GM23338 (cell line): ENCODE data around the gene OTUD5. TPM values are rescaled to one million over a fixed set of nuclear protein-coding genes. Genes with fewer than 3 reads are reported as not detected.

Experiments used
- ATAC-seq: fragments of 200-7000 bp; cut with Tn5 transposase; 3 replicates; pipeline ENCODE4 v1.9.1; 2020
- DNase-seq: peaks from one replicate; pipeline ENCODE4 v3.0.0-alpha.2; 2015; ENCODE audit warnings: low spot score
- H2AFZ ChIP-seq: fragments of 200-600 bp; sonication (generic); 2 replicates; pipeline ENCODE4 v1.8.0; 2016; ENCODE audit warnings: antibody characterized with exemption, mild to moderate bottlenecking, moderate library complexity
- H3F3A ChIP-seq: fragments of 200-600 bp; sonication (generic); replicated peaks from 2 replicates; pipeline ENCODE4 v1.8.0; 2017; ENCODE audit warnings: antibody characterized with exemption, mixed run types, low read depth
- H3K27ac ChIP-seq: fragments of 200-600 bp; sonication (generic); 2 replicates; pipeline ENCODE4 v1.6.1; 2016; ENCODE audit warnings: low read depth
- H3K27me3 ChIP-seq: fragments of 200-600 bp; sonication (generic); 2 replicates; pipeline ENCODE4 v1.8.0; 2016; ENCODE audit warnings: mild to moderate bottlenecking, mixed run types, moderate library complexity; ENCODE audit not compliant: insufficient read depth
- H3K36me3 ChIP-seq: fragments of 200-600 bp; sonication (generic); 2 replicates; pipeline ENCODE4 v1.8.0; 2016; ENCODE audit warnings: mild to moderate bottlenecking; ENCODE audit not compliant: insufficient read depth
- H3K4me1 ChIP-seq: fragments of 200-600 bp; sonication (generic); 2 replicates; pipeline ENCODE4 v1.8.0; 2016; ENCODE audit warnings: mild to moderate bottlenecking, moderate library complexity; ENCODE audit not compliant: insufficient read depth
- H3K4me2 ChIP-seq: fragments of 200-600 bp; sonication (generic); 2 replicates; pipeline ENCODE4 v1.7.1; 2017; ENCODE audit warnings: mixed run types
- H3K4me3 ChIP-seq: fragments of 200-600 bp; sonication (generic); 2 replicates; pipeline ENCODE4 v1.6.1; 2016; ENCODE audit warnings: mixed run types
- H3K79me2 ChIP-seq: fragments of 200-600 bp; sonication (generic); replicated peaks from 2 replicates; pipeline ENCODE4 v1.8.0; 2017; ENCODE audit warnings: mild to moderate bottlenecking; ENCODE audit not compliant: insufficient read depth
- H3K9me2 ChIP-seq: fragments of 200-600 bp; sonication (generic); 2 replicates; pipeline ENCODE4 v1.8.0; 2017; ENCODE audit not compliant: insufficient read depth
- H4K20me1 ChIP-seq: fragments of 200-600 bp; sonication (generic); replicated peaks from 2 replicates; pipeline ENCODE4 v1.8.0; 2017; ENCODE audit warnings: mild to moderate bottlenecking; ENCODE audit not compliant: insufficient read depth
- H3K27ac Mint-ChIP-seq: 2 replicates; pipeline ENCODE4 v1.8.0; 2020; ENCODE audit warnings: inconsistent platforms, mild to moderate bottlenecking, moderate library complexity, mixed read lengths
- H3K27me3 Mint-ChIP-seq: 3 replicates; pipeline ENCODE4 v1.8.0; 2022; ENCODE audit warnings: low read depth, mild to moderate bottlenecking, moderate library complexity, mixed read lengths, inconsistent platforms; ENCODE audit not compliant: insufficient read depth, poor library complexity
- H3K36me3 Mint-ChIP-seq: 3 replicates; pipeline ENCODE4 v1.8.0; 2021; ENCODE audit warnings: low read depth, mild to moderate bottlenecking, inconsistent platforms, moderate library complexity, mixed read lengths
- H3K4me1 Mint-ChIP-seq: 3 replicates; pipeline ENCODE4 v1.8.0; 2020; ENCODE audit warnings: mild to moderate bottlenecking, inconsistent platforms, mixed read lengths
- H3K4me3 Mint-ChIP-seq: 3 replicates; pipeline ENCODE4 v1.8.0; 2021; ENCODE audit warnings: moderate library complexity, mild to moderate bottlenecking, inconsistent platforms, mixed read lengths
- H3K9me3 Mint-ChIP-seq: 3 replicates; pipeline ENCODE4 v1.8.0; 2020; ENCODE audit warnings: moderate library complexity, mild to moderate bottlenecking, inconsistent platforms, mixed read lengths
- ETS1 ChIP-seq: IDR thresholded peaks from 2 replicates; pipeline ENCODE4 v1.6.1; 2016; ENCODE audit warnings: antibody characterized with exemption
- EZH2 ChIP-seq: fragments of 200-600 bp; sonication (generic); IDR thresholded peaks from one replicate; pipeline ENCODE4 v1.8.0; 2017; ENCODE audit warnings: antibody characterized with exemption, mild to moderate bottlenecking, low read depth; ENCODE audit not compliant: unreplicated experiment
- POLR2AphosphoS5 ChIP-seq: IDR thresholded peaks from 2 replicates; pipeline ENCODE4 v1.6.1; 2016; ENCODE audit warnings: antibody characterized with exemption, low read depth
- STAT1 ChIP-seq: IDR thresholded peaks from one replicate; pipeline ENCODE4 v1.6.1; 2016; ENCODE audit warnings: antibody characterized with exemption; ENCODE audit not compliant: unreplicated experiment
- ZNF331 ChIP-seq: fragments of 250-450 bp; sonication (Bioruptor Pico); IDR thresholded peaks from 2 replicates; pipeline ENCODE4 v1.5.0; 2020; ENCODE audit warnings: low read depth, mild to moderate bottlenecking, moderate library complexity
- ZNF462 ChIP-seq: fragments of 250-450 bp; sonication (Bioruptor Pico); IDR thresholded peaks from 2 replicates; pipeline ENCODE4 v1.5.0; 2020; ENCODE audit warnings: mild to moderate bottlenecking, moderate library complexity
- polyA plus RNA-seq: library from polyadenylated mRNA; unstranded; fragments of >200 nt; fragmentation: Nextera tagmentation; extraction: Ambion mirVana; gene quantifications from 2 replicates; pipeline ENCODE4 v1.2.1, GENCODE V29; 2016
- total RNA-seq: library from RNA; depleted of rRNA; stranded (reverse); fragments of >200 nt; shearing (Covaris generic); gene quantifications from 2 replicates; pipeline ENCODE4 v1.2.3, GENCODE V29; 2014
- TF ChIP-seq, protein P1 (sequence below), 2 experiments: fragments of 200-600 bp in 1 of 2; sonication (generic) in 1 of 2; conservative IDR thresholded peaks; 2 replicates each; pipeline versions ENCODE4 v1.5.1 to v1.6.1; 2016 to 2017; ENCODE audit warnings: antibody characterized with exemption in 2 of 2, low read depth in 2 of 2, mild to moderate bottlenecking in 2 of 2, moderate library complexity in 1 of 2

OTUD5 gene
- total and polyA plus RNA-seq, 2 experiments from 2014 or later = 23.5 to 56.5 TPM

DNA sequence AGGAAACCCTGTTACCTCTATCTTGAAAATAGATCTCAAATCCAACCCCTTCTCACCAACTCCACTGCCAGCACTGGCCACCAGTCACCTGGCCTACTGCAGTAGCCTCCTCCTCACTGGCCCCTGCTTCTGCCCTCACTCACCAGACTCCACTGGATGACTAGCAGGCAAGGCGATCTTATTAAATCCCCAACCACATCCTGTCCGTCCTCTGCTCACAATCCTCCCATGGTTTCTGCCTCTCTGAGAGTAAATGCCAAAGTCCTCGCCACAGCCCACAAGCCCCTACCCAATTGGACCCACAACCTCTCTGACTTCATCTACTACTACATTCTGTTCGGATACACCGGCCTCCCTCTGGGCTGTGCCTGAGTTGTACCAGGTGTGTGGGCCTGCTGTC is 33.1 kb downstream of the OTUD5 start (continued):
- no peak for TF ChIP-seq ZNF462 (CRISPR knock-in tag)
- no peak for TF ChIP-seq EZH2
- no peak for TF ChIP-seq POLR2AphosphoS5
- no peak for TF ChIP-seq ZNF331 (CRISPR knock-in tag)
- no peak for TF ChIP-seq ETS1

DNA sequence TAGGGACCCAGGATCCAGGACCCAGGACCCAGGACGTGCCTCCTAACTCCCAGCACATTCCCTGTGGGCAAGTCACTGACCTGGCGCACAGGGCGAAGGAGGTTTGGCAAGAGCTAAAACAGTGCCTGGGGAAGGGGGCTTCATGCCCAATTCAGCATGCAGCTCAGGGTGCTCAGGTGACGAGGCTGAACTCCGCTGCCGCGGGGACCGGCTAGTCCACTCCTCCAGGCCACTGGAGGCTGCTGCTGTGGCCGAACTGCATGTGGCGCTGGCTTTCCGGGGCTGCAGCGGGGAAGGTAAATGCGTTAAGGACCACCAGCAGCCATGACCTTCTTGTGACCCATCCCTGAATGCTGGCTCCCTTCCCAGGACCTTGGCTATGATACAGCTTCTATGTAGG is 33.6 kb downstream of the OTUD5 start:
- Histone ChIP-seq H3K4me1 (peaks cover 21% of the 10 kb centered on the region), H3K27me3 (no peaks in the 10 kb centered on the region), H3K4me3 (no peak overlapping the region), H2AFZ (no peak overlapping the region), H3K4me2 (no peak overlapping the region), H3K27ac (no peak overlapping the region), H3F3A (0 out of 2 replicates have a peak, but pooled peaks cover 8% of the 10 kb centered on the region), H3K36me3 (no peaks in the 10 kb centered on the region), H3K9me2 (no peaks in the 10 kb centered on the region), H3K79me2 (peaks cover 24% of the 10 kb centered on the region), H4K20me1 (no peaks in the 10 kb centered on the region)
- H3K4me1 Mint-ChIP-seq = peaks cover 50% of the 10 kb centered on the region
- no peaks in the 10 kb centered on the region for H3K9me3 Mint-ChIP-seq
- H3K27me3 Mint-ChIP-seq = peaks cover 21% of the 10 kb centered on the region
- no peak overlapping the region for H3K4me3 Mint-ChIP-seq
- DNase-seq (no peak), ATAC-seq (no peak)
- peaks cover 52% of the 10 kb centered on the region for H3K36me3 Mint-ChIP-seq
- H3K27ac Mint-ChIP-seq = peak overlapping the region; percentile 85; the same call in 1 of the 2 replicates
- TF ChIP-seq EZH2 (no peak), ETS1 (no peak), STAT1 (no peak)
- TF ChIP-seq, protein P1, sequence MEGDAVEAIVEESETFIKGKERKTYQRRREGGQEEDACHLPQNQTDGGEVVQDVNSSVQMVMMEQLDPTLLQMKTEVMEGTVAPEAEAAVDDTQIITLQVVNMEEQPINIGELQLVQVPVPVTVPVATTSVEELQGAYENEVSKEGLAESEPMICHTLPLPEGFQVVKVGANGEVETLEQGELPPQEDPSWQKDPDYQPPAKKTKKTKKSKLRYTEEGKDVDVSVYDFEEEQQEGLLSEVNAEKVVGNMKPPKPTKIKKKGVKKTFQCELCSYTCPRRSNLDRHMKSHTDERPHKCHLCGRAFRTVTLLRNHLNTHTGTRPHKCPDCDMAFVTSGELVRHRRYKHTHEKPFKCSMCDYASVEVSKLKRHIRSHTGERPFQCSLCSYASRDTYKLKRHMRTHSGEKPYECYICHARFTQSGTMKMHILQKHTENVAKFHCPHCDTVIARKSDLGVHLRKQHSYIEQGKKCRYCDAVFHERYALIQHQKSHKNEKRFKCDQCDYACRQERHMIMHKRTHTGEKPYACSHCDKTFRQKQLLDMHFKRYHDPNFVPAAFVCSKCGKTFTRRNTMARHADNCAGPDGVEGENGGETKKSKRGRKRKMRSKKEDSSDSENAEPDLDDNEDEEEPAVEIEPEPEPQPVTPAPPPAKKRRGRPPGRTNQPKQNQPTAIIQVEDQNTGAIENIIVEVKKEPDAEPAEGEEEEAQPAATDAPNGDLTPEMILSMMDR (conservative IDR thresholded peaks at IDR 0.05; ENCODE audit: low read depth in 2 of 2) = no peak
